ACC112 (cell line): ENCODE data around the gene LSAMP.

ENCODE experiments used
- H2AFZ ChIP-seq: fragments of 200-600 bp; sonication (generic); one replicate; pipeline ENCODE4 v1.6.0; 2017; ENCODE audit warnings: antibody characterized with exemption, low read length; ENCODE audit not compliant: unreplicated experiment
- H3K27ac ChIP-seq: fragments of 200-600 bp; sonication (generic); 2 replicates; pipeline ENCODE4 v1.5.1; 2014; ENCODE audit warnings: low read depth, mild to moderate bottlenecking, antibody characterized with exemption, low read length, moderate library complexity
- H3K27me3 ChIP-seq: fragments of 200-600 bp; sonication (generic); 2 replicates; pipeline ENCODE4 v1.6.1; 2014; ENCODE audit warnings: mild to moderate bottlenecking, antibody characterized with exemption, low read length, moderate library complexity, mixed read lengths; ENCODE audit not compliant: insufficient read depth
- H3K36me3 ChIP-seq: fragments of 200-600 bp; sonication (generic); 2 replicates; pipeline ENCODE4 v1.6.1; 2016; ENCODE audit warnings: mild to moderate bottlenecking, antibody characterized with exemption, low read length, moderate library complexity, mixed read lengths; ENCODE audit not compliant: insufficient read depth
- H3K4me1 ChIP-seq: fragments of 200-600 bp; sonication (generic); one replicate; pipeline ENCODE4 v1.6.1; 2016; ENCODE audit warnings: low read length, mixed read lengths; ENCODE audit not compliant: insufficient read depth, unreplicated experiment, control insufficient read depth
- H3K4me3 ChIP-seq: fragments of 200-600 bp; sonication (generic); 2 replicates; pipeline ENCODE4 v1.5.1; 2014; ENCODE audit warnings: mild to moderate bottlenecking, low read depth, low read length
- H3K79me2 ChIP-seq: fragments of 200-600 bp; sonication (generic); one replicate; pipeline ENCODE4 v1.6.0; 2016; ENCODE audit warnings: low read length; ENCODE audit not compliant: control insufficient read depth, unreplicated experiment, insufficient read depth

The LSAMP gene

GRCh38 chr3:115999613-116000012 is 445.7 kb downstream of the LSAMP start:
- Histone ChIP-seq H3K27me3 (no peaks in the 10 kb centered on the region), H3K4me1 (peaks cover 50% of the 10 kb centered on the region), H3K27ac (peak overlapping the region; percentile 96), H3K79me2 (no peaks in the 10 kb centered on the region), H3K36me3 (no peaks in the 10 kb centered on the region), H3K4me3 (0 out of 2 replicates have a peak overlapping the region, but pooled peaks have one; percentile 12), H2AFZ (no peak overlapping the region)

GRCh38 chr3:115999001-115999585 is 446.2 kb downstream of the LSAMP start:
- peak overlapping the region; percentile 96; the same call in 1 of the 2 replicates for H3K27ac ChIP-seq
- H3K4me1 ChIP-seq, result peaks cover 49% of the 10 kb centered on the region
- H2AFZ ChIP-seq, result no peak overlapping the region
- H3K36me3 ChIP-seq, result no peaks in the 10 kb centered on the region
- no peaks in the 10 kb centered on the region for H3K27me3 ChIP-seq
- H3K4me3 ChIP-seq, result no peak overlapping the region
- H3K79me2 ChIP-seq, result no peaks in the 10 kb centered on the region

- H3K4me3 ChIP-seq, result no peak overlapping the region
- H2AFZ ChIP-seq, result no peak overlapping the region
- H3K4me1 ChIP-seq, result peaks cover 33% of the 10 kb centered on the region
- no peaks in the 10 kb centered on the region for H3K79me2 ChIP-seq
- no peaks in the 10 kb centered on the region for H3K27me3 ChIP-seq
- H3K27ac ChIP-seq, result peak overlapping the region; percentile 24; the same call in 1 of the 2 replicates
- no peaks in the 10 kb centered on the region for H3K36me3 ChIP-seq
Measured at GRCh38 chr3:115996420-115997108, 448.7 kb downstream of the LSAMP start.

- Histone ChIP-seq H2AFZ (no peak overlapping the region), H3K27ac (no peak overlapping the region), H3K79me2 (no peaks in the 10 kb centered on the region), H3K36me3 (no peaks in the 10 kb centered on the region), H3K4me1 (no peaks in the 10 kb centered on the region), H3K27me3 (no peaks in the 10 kb centered on the region), H3K4me3 (no peak overlapping the region)
Measured at GRCh38 chr3:115990669-115991068, 454.6 kb downstream of the LSAMP start.

GRCh38 chr3:115989684-115990421 is 455.4 kb downstream of the LSAMP start:
- Histone ChIP-seq H3K4me3 (no peak overlapping the region), H3K79me2 (no peaks in the 10 kb centered on the region), H3K36me3 (no peaks in the 10 kb centered on the region), H3K27me3 (no peaks in the 10 kb centered on the region), H3K27ac (no peak overlapping the region), H2AFZ (no peak overlapping the region), H3K4me1 (no peaks in the 10 kb centered on the region)

GRCh38 chr3:115986555-115987207 is 458.6 kb downstream of the LSAMP start:
- H3K4me1 ChIP-seq, result no peaks in the 10 kb centered on the region
- no peaks in the 10 kb centered on the region for H3K79me2 ChIP-seq
- no peaks in the 10 kb centered on the region for H3K27me3 ChIP-seq
- H3K4me3 ChIP-seq, result no peak overlapping the region
- H3K27ac ChIP-seq, result no peak overlapping the region
- H3K36me3 ChIP-seq, result no peaks in the 10 kb centered on the region
- H2AFZ ChIP-seq, result no peak overlapping the region

GRCh38 chr3:115982629-115983028 is 462.7 kb downstream of the LSAMP start:
- Histone ChIP-seq H3K36me3 (no peaks in the 10 kb centered on the region), H2AFZ (no peak overlapping the region), H3K4me1 (no peaks in the 10 kb centered on the region), H3K4me3 (no peak overlapping the region), H3K27ac (no peak overlapping the region), H3K27me3 (no peaks in the 10 kb centered on the region), H3K79me2 (no peaks in the 10 kb centered on the region)

- Histone ChIP-seq H3K36me3 (no peaks in the 10 kb centered on the region), H3K79me2 (no peaks in the 10 kb centered on the region), H3K4me1 (no peaks in the 10 kb centered on the region), H2AFZ (no peak overlapping the region), H3K27me3 (no peaks in the 10 kb centered on the region), H3K4me3 (no peak overlapping the region), H3K27ac (no peak overlapping the region)
Measured at GRCh38 chr3:115982108-115982507, 463.2 kb downstream of the LSAMP start.

- Histone ChIP-seq H3K36me3 (no peaks in the 10 kb centered on the region), H3K4me1 (no peaks in the 10 kb centered on the region), H3K4me3 (no peak overlapping the region), H3K27me3 (no peaks in the 10 kb centered on the region), H3K79me2 (no peaks in the 10 kb centered on the region), H2AFZ (no peak overlapping the region), H3K27ac (no peak overlapping the region)
Measured at GRCh38 chr3:115980709-115981108, 464.6 kb downstream of the LSAMP start.

GRCh38 chr3:115977866-115978265 is 467.4 kb downstream of the LSAMP start:
- no peaks in the 10 kb centered on the region for H3K27me3 ChIP-seq
- H3K4me1 ChIP-seq, result peaks cover 4% of the 10 kb centered on the region
- H2AFZ ChIP-seq, result no peak overlapping the region
- H3K27ac ChIP-seq, result no peak overlapping the region
- no peaks in the 10 kb centered on the region for H3K79me2 ChIP-seq
- no peak overlapping the region for H3K4me3 ChIP-seq
- no peaks in the 10 kb centered on the region for H3K36me3 ChIP-seq
